MCF 10A (cell line): Measurements from ENCODE around the gene HTR1D. TPM values are rescaled to one million over a fixed set of nuclear protein-coding genes. Genes with fewer than 3 reads are reported as not detected.

Experiments
- BruUV-seq: library from RNA; stranded (reverse); fragments of 400-500 nt; replicated peaks from 2 replicates; lab custom pipeline; 2021; lab: Mats Ljungman, UMichigan
- CTCF ChIA-PET: fragments of 300-600 bp; sonication (Branson Sonifier 250); formaldehyde crosslinking; extraction: SDS; loops from one replicate; lab custom pipeline; 2021; ENCODE audit warnings: antibody characterized with exemption, inconsistent platforms; lab: Yijun Ruan, JAX
- POLR2A ChIA-PET: fragments of 300-600, 350-650 bp; sonication (Branson Sonifier 250); formaldehyde crosslinking; extraction: SDS; loops from one replicate; lab custom pipeline; 2020; ENCODE audit warnings: antibody characterized with exemption, inconsistent platforms; lab: Yijun Ruan, JAX
- DNase-seq: peaks from one replicate; pipeline ENCODE4 v3.0.0-alpha.2; 2018; ENCODE audit not compliant: unreplicated experiment
- H3K27ac Mint-ChIP-seq: one replicate; pipeline ENCODE4 v1.8.0; 2022; ENCODE audit warnings: mild to moderate bottlenecking, low read depth, mixed read lengths; ENCODE audit not compliant: unreplicated experiment
- H3K27me3 Mint-ChIP-seq: one replicate; pipeline ENCODE4 v1.8.0; 2022; ENCODE audit warnings: mixed read lengths; ENCODE audit not compliant: insufficient read depth, unreplicated experiment
- H3K36me3 Mint-ChIP-seq: one replicate; pipeline ENCODE4 v1.8.0; 2022; ENCODE audit warnings: mild to moderate bottlenecking, moderate library complexity, mixed read lengths; ENCODE audit not compliant: insufficient read depth, unreplicated experiment
- H3K4me1 Mint-ChIP-seq: one replicate; pipeline ENCODE4 v1.8.0; 2022; ENCODE audit warnings: mixed read lengths; ENCODE audit not compliant: insufficient read depth, unreplicated experiment
- H3K4me3 Mint-ChIP-seq: one replicate; pipeline ENCODE4 v1.8.0; 2022; ENCODE audit warnings: mild to moderate bottlenecking, moderate library complexity, mixed read lengths; ENCODE audit not compliant: unreplicated experiment
- H3K9me3 Mint-ChIP-seq: one replicate; pipeline ENCODE4 v1.8.0; 2022; ENCODE audit warnings: mixed read lengths; ENCODE audit not compliant: unreplicated experiment
- CTCF ChIP-seq: fragments of 200-600 bp; IDR thresholded peaks from one replicate; pipeline ENCODE4 v1.8.0; 2022; ENCODE audit warnings: antibody characterized with exemption, mild to moderate bottlenecking; ENCODE audit not compliant: unreplicated experiment
- intact Hi-C: fragments of 100-400 bp; cut with micrococcal nuclease; formaldehyde crosslinking; loops from 2 replicates; pipeline ENCODE4 v1.14.1; 2022
- total RNA-seq: library from RNA; stranded (reverse); gene quantifications from 2 replicates; pipeline ENCODE4 v1.2.3, GENCODE V29; 2022

Gene HTR1D
- total RNA-seq, 1 experiment from 2014 or later: 0.35 TPM

- H3K4me3 Mint-ChIP-seq: no peak overlapping the region
- POLR2A ChIA-PET: interaction anchor here (1.0 kb wide), 1 partner anchor 21 kb away, joined by 3 read pairs; no protein-coding TSS in a partner anchor
- H3K36me3 Mint-ChIP-seq: peaks cover 6% of the 10 kb centered on the region
- no peaks in the 10 kb centered on the region for H3K9me3 Mint-ChIP-seq
- H3K4me1 Mint-ChIP-seq: peaks cover 7% of the 10 kb centered on the region
- peak; percentile 64 for DNase-seq
- H3K27ac Mint-ChIP-seq: no peak overlapping the region
- TF ChIP-seq CTCF: no peak
- intact Hi-C loops: no loop called here
- H3K27me3 Mint-ChIP-seq: no peaks in the 10 kb centered on the region
- BruUV-seq: no TSS peak
- CTCF ChIA-PET: no interaction called here
Measured at GRCh38 chr1:23202263-23202749, 15.0 kb downstream of the HTR1D start.

- Mint-ChIP-seq H3K27ac (no peak overlapping the region), H3K9me3 (no peaks in the 10 kb centered on the region), H3K27me3 (no peaks in the 10 kb centered on the region), H3K4me1 (peaks cover 15% of the 10 kb centered on the region), H3K4me3 (no peak overlapping the region), H3K36me3 (peaks cover 6% of the 10 kb centered on the region)
- no peak for TF ChIP-seq CTCF
- BruUV-seq: no TSS peak
- CTCF ChIA-PET: interaction anchor here (0.6 to 2.3 kb wide), 2 partner anchors 17 to 1647 kb away, joined by 3 to 10 read pairs; no protein-coding TSS in a partner anchor
- POLR2A ChIA-PET: interaction anchor here (1.3 kb wide), 1 partner anchor 24 kb away, joined by 5 read pairs; no protein-coding TSS in a partner anchor
- intact Hi-C loops: no loop called here
- DNase-seq: no peak
Measured at GRCh38 chr1:23200883-23201282, 16.4 kb downstream of the HTR1D start.

GRCh38 chr1:23198373-23198772 lies 18.9 kb downstream of the HTR1D start:
- peak overlapping the region; percentile 36 for H3K4me3 Mint-ChIP-seq
- TF ChIP-seq CTCF: no peak

GRCh38 chr1:23196627-23197328 lies 20.5 kb downstream of the HTR1D start:
- Mint-ChIP-seq H3K4me1 (peaks cover 39% of the 10 kb centered on the region), H3K27ac (peak overlapping the region; percentile 89), H3K4me3 (peak overlapping the region; percentile 24), H3K27me3 (no peaks in the 10 kb centered on the region), H3K9me3 (no peaks in the 10 kb centered on the region), H3K36me3 (peaks cover 6% of the 10 kb centered on the region)
- no peak for TF ChIP-seq CTCF
- ChIA-PET POLR2A (interaction anchor here (0.7 to 1.7 kb wide), 7 partner anchors 13 to 343 kb away, joined by 3 to 8 read pairs (median 3); partner anchors contain the start of gene HNRNPR), CTCF (interaction anchor here (0.7 to 5.5 kb wide), 3 partner anchors 11 to 101 kb away, joined by 3 to 71 read pairs (median 4); no protein-coding TSS in a partner anchor)
- no TSS peak for BruUV-seq
- peak; percentile 92 for DNase-seq
- intact Hi-C loops: no loop called here

More at GRCh38 chr1:23198373-23198772, 18.9 kb downstream of the HTR1D start:
- no TSS peak for BruUV-seq
- H3K4me1 Mint-ChIP-seq: peaks cover 33% of the 10 kb centered on the region
- ChIA-PET CTCF (interaction anchor here (0.6 to 5.5 kb wide), 4 partner anchors 13 to 167 kb away, joined by 3 to 71 read pairs (median 4); no protein-coding TSS in a partner anchor), POLR2A (interaction anchor here (0.7 to 1.4 kb wide), 3 partner anchors 24 to 29 kb away, joined by 3 read pairs; no protein-coding TSS in a partner anchor)
- intact Hi-C loops: no loop called here
- peaks cover 6% of the 10 kb centered on the region for H3K36me3 Mint-ChIP-seq
- peak; percentile 85 for DNase-seq
- H3K27me3 Mint-ChIP-seq: no peaks in the 10 kb centered on the region
- H3K27ac Mint-ChIP-seq: peak overlapping the region; percentile 89
- no peaks in the 10 kb centered on the region for H3K9me3 Mint-ChIP-seq
